Type B pancreatic cell (in vitro differentiated cells): ENCODE results near the gene ARID3B. TPM values are rescaled to one million over a fixed set of nuclear protein-coding genes. Genes with fewer than 3 reads are reported as not detected.

Source experiments
- DNase-seq: peaks from one replicate; pipeline ENCODE4 v3.0.0; 2021; ENCODE audit warnings: mixed read lengths; ENCODE audit not compliant: unreplicated experiment; ENCODE audit errors: extremely low spot score
- H3K27ac Mint-ChIP-seq: 2 replicates; pipeline ENCODE4 v1.8.0; 2021; ENCODE audit warnings: mild to moderate bottlenecking, mixed read lengths
- H3K27me3 Mint-ChIP-seq: 2 replicates; pipeline ENCODE4 v1.8.0; 2021; ENCODE audit warnings: mixed read lengths
- H3K36me3 Mint-ChIP-seq: 2 replicates; pipeline ENCODE4 v1.8.0; 2021; ENCODE audit warnings: mixed read lengths
- H3K4me1 Mint-ChIP-seq: one replicate; pipeline ENCODE4 v1.8.0; 2021; ENCODE audit warnings: mixed read lengths; ENCODE audit not compliant: unreplicated experiment
- H3K4me3 Mint-ChIP-seq: 2 replicates; pipeline ENCODE4 v1.8.0; 2021; ENCODE audit warnings: mild to moderate bottlenecking, mixed read lengths
- H3K9me3 Mint-ChIP-seq: 2 replicates; pipeline ENCODE4 v1.8.0; 2021; ENCODE audit warnings: mixed read lengths
- CTCF ChIP-seq: fragments of 200-600 bp; sonication (generic); conservative IDR thresholded peaks from 2 replicates; pipeline ENCODE4 v1.5.0; 2021; ENCODE audit warnings: antibody characterized with exemption, mild to moderate bottlenecking
- total RNA-seq: library from RNA; stranded (reverse); gene quantifications from 2 replicates; pipeline ENCODE4 v1.2.1, GENCODE V29; 2021; ENCODE audit warnings: low replicate concordance

Gene ARID3B
- total RNA-seq, 1 donor from 2014 or later = 25.8 TPM

GRCh38 chr15:74630284-74631086, 89.5 kb downstream of the ARID3B start:
- no peak for TF ChIP-seq CTCF
- H3K27ac Mint-ChIP-seq = no peak overlapping the region
- H3K4me1 Mint-ChIP-seq = no peaks in the 10 kb centered on the region
- peaks cover 24% of the 10 kb centered on the region for H3K36me3 Mint-ChIP-seq
- H3K9me3 Mint-ChIP-seq = no peaks in the 10 kb centered on the region
- no peak for DNase-seq
- H3K27me3 Mint-ChIP-seq = no peaks in the 10 kb centered on the region
- no peak overlapping the region for H3K4me3 Mint-ChIP-seq

GRCh38 chr15:74631087-74631385, 90.0 kb downstream of the ARID3B start:
- H3K27me3 Mint-ChIP-seq = no peaks in the 10 kb centered on the region
- peaks cover 24% of the 10 kb centered on the region for H3K36me3 Mint-ChIP-seq
- no peak overlapping the region for H3K4me3 Mint-ChIP-seq
- TF ChIP-seq CTCF = no peak
- no peaks in the 10 kb centered on the region for H3K9me3 Mint-ChIP-seq
- no peak overlapping the region for H3K27ac Mint-ChIP-seq
- H3K4me1 Mint-ChIP-seq = no peaks in the 10 kb centered on the region
- DNase-seq = no peak

- H3K27ac Mint-ChIP-seq = no peak overlapping the region
- H3K36me3 Mint-ChIP-seq = peaks cover 27% of the 10 kb centered on the region
- no peaks in the 10 kb centered on the region for H3K9me3 Mint-ChIP-seq
- no peak overlapping the region for H3K4me3 Mint-ChIP-seq
- no peaks in the 10 kb centered on the region for H3K4me1 Mint-ChIP-seq
- no peak for TF ChIP-seq CTCF
- no peaks in the 10 kb centered on the region for H3K27me3 Mint-ChIP-seq
- DNase-seq = no peak
Observed at GRCh38 chr15:74631408-74631807, 90.4 kb downstream of the ARID3B start.

- H3K4me1 Mint-ChIP-seq = no peaks in the 10 kb centered on the region
- TF ChIP-seq CTCF = peak; percentile 90
- H3K27ac Mint-ChIP-seq = peak overlapping the region; percentile 55
- no peaks in the 10 kb centered on the region for H3K9me3 Mint-ChIP-seq
- DNase-seq = no peak
- H3K36me3 Mint-ChIP-seq = peaks cover 31% of the 10 kb centered on the region
- no peak overlapping the region for H3K4me3 Mint-ChIP-seq
- H3K27me3 Mint-ChIP-seq = no peaks in the 10 kb centered on the region
Observed at GRCh38 chr15:74631935-74632560, 91.0 kb downstream of the ARID3B start.

- H3K36me3 Mint-ChIP-seq = peaks cover 31% of the 10 kb centered on the region
- no peak for TF ChIP-seq CTCF
- no peaks in the 10 kb centered on the region for H3K4me1 Mint-ChIP-seq
- H3K27ac Mint-ChIP-seq = peak overlapping the region; percentile 55
- H3K9me3 Mint-ChIP-seq = no peaks in the 10 kb centered on the region
- no peak for DNase-seq
- no peaks in the 10 kb centered on the region for H3K27me3 Mint-ChIP-seq
- no peak overlapping the region for H3K4me3 Mint-ChIP-seq
Observed at GRCh38 chr15:74632601-74633000, 91.6 kb downstream of the ARID3B start.
